Measurements from ENCODE around the gene MDH1B.
"Not testable (repeated sequence)": the region's sequence is repeated elsewhere in the genome, so short reads cannot be mapped to it uniquely, and the experiment has no call there.

The MDH1B gene

GRCh38 chr2:206765242-206766056, at the start of gene MDH1B, which contains the start of gene FASTKD2:
Gene MDH1B, minus strand, starts transcription at chr2:206765328. Its CDS starts 57 bp downstream, at chr2:206765271.
Gene FASTKD2, plus strand, starts transcription at chr2:206765606. Its CDS starts 1,088 bp downstream, at chr2:206766694.
- peak; percentile 93 for DNase-seq (ENCODE audit: low read depth, low spot score)

DNA sequence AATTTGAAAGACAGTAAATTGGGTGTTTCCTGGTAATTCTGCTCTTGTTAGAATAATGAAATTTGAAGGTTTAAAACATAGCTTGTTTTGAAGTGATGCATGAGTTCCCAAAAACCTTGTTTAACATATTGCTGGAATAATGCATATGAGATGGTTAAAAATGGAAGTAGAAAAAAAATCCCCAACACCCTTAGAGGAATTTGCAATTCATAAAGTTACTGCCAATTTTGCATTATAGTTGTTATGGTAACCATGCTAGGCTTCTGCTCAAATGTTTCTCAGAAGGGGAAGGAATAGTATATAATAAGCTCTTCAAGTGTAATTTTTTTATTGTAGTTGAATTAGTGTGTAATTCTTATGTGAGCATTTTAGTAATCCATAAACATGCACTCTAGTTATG, 49.4 kb upstream of the MDH1B start:
- DNase-seq (ENCODE audit: low read depth, low spot score), result no peak

GRCh38 chr2:206812471-206812870, 47.3 kb upstream of the MDH1B start:
- DNase-seq (ENCODE audit: low read depth, low spot score), result peak; percentile 30

DNA sequence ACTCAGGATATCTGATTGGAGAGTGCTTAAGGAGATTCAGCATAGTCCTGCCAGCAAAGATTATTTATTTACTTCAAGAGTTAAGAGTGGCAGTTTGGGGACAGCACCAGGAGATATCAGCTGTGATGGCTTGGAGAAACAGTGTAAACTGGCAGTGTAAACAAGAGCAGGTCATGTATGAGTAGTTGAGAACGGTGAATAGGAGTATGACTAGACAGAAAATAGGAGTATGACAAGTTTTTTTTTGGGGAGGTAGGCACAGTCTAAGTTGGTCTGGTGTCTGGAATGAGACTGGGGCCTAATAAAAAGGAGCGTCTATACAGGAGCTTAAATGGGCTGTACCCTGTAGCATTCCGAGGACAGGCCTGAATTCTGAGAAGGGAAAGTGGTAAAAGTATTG, 42.5 kb upstream of the MDH1B start:
- DNase-seq (ENCODE audit: low read depth, low spot score), result not testable (repeated sequence)

DNA sequence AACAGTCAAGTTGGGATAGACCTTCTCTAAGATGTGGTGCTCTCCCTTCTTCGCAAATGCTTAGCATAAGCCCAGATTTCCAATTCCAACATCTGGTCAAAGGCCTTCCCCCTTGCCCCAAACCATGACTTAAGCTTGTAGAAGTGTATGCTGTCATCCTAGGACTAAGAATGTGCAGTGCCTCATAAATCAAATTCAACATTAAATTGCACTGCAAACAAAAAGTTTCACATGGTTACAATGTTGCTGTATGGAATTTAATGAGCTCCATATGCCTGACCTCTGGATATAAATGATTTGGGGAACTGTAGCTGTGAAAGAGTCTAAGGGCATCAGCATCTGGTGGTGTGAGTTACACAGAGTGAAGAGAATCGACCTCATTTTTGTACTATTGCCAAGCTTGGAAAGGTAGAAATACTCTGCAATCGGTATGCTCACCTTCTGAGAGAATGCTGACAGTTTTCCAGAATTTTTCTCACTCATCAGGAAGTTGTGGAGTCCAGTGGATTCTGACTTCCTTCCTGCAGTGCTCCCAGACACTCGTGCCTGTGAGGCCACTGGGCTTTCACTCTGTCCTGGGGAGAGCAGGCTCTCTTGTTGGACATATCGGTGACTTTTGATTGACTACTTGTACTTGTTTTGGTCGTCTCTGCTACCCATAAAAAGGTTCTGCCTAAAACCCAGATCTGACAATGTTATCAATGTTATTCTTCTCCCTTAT, 40.9 kb upstream of the MDH1B start:
- no peak for DNase-seq (ENCODE audit: low read depth, low spot score)

GRCh38 chr2:206804326-206804725, 39.2 kb upstream of the MDH1B start:
- no peak for DNase-seq (ENCODE audit: low read depth, low spot score)

GRCh38 chr2:206802654-206803514, 37.8 kb upstream of the MDH1B start:
- no peak for DNase-seq (ENCODE audit: low read depth, low spot score)

DNA sequence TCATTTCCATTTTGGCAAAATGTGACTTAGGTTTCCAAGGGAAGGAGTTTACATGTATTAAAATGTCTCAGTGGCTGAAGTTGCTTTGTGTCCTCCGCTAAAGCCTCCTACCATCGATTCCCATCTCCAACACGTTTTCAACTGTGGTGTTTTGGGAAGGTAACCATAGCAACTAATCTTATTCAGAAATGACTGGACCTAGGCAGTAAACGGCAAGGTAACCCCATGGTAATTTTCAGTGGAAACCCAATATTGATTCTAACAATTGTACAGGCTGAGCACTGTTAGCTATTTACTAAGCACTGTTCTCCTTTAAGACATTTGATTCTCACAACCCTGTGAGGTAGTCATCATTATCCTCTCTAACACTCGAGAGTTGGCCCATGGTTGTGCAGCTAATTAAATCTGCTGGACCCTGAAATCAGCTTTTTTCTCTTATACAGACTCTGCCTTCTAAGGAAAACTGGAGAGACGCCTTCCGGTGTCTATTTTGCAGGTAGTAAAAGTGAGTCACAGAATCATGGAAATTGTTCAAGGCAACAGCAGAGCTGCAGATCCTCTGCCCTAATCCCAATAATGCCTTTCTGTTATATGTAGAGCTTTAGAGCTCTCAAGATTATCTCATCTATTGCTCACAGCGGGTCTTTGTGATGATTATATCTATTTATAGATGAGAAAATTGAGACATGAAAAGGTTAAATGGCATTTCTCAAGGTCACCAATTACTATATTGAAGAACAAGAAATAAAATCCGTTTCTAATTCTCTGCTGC, 36.5 kb upstream of the MDH1B start:
- no peak for DNase-seq (ENCODE audit: low read depth, low spot score)

DNA sequence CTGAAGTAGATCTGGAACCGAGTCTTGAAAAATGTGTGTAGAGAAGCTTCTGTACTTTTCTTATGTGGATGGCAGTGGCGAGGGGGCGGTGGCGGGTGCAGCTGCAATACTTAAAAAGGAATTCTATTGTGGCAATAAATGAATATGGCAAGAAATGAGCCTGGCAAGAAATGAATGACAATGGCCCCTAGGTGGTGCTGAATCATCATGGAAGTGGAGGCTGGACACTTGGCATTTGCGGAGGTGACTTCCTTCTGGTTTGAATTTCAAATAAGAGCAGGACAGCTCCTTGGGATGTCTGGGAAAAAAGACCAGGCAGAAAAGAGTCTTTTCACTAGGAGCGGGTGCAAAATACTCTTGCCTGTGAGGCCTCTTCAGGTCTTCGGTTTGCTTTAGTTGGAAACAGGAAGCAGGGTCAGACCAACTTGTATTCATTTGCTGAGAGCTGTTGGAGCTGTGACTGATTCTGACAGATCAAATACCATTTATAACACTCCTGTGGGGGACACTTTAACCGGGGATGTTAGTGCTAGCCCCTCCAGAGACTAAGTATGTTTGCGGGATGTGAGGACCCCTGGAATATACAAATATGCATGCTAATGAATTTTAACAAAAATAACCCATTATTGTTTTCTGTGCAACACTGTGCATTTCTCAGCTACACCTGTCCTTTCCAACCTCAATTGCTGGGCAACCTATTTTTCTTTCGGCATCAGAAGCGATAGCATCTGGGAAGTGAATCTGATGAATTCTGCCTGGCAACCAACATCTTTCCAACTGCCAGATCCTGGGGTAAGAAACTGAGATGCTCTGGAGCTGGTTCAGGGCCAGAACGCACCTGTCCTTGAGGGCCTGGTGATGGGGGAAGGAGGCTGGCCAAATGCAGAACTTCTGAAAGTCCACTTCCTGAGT, 35.6 kb upstream of the MDH1B start:
- DNase-seq (ENCODE audit: low read depth, low spot score), result peak; percentile 71

- no peak for DNase-seq (ENCODE audit: low read depth, low spot score)
Observed at GRCh38 chr2:206799083-206799482, 34.0 kb upstream of the MDH1B start.

DNA sequence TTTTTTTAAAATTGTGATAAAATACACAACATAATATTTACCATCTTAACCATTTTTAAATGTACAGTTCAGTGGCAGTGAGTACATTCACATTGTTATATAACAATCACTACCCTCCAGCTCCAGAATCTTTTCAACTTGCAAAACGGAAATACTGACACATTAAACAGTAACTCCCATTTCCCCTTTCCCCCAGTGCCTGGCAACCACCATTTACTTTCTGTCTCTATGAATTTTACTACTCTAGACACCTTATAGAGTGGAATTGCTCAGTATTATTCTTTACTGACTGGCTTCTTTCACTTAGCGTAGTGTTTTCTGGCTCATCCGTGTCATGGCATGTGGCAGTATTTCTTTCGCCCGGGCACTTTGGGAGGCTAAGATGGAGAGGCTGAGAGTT, 32.9 kb upstream of the MDH1B start:
- no peak for DNase-seq (ENCODE audit: low read depth, low spot score)

DNA sequence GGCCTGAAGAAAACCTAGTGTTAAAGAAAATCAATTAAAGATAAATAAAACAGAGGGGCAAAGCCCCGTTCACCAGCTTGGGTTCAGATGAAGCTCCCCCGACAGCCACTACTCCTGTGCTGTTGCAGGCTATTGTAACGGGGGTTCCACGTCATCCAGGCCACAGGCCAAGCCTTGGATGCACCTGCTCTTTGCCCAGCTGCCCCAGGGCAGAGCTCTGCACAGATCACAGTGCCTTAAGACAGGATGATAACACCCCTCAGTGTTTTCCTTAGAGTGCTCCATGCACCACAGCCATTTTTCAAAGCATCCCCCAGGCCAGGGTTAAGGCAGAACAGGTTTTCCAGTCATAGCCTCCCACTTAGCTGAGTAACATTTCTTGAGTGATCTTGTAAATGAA, 32.2 kb upstream of the MDH1B start:
- peak; percentile 45 for DNase-seq (ENCODE audit: low read depth, low spot score)

DNA sequence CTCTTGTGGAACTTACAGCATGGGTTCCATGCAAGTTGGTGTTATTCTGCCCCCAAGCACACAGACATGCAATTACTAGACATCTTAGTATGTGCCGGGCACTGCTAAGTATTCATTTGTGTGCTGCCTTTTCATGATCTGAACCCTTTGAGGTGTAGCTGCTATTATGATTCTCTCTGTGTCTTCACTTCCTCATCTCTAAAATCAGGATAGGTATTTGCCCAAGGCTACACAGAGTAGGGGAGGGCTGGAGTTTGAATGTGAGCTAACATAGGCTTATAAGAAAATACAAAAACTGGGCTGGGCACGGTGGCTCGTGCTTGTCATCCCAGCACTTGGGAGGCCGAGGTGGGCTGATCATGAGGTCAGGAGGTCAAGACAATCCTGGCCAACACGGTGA, 27.5 kb upstream of the MDH1B start:
- no peak for DNase-seq (ENCODE audit: low read depth, low spot score)

DNA sequence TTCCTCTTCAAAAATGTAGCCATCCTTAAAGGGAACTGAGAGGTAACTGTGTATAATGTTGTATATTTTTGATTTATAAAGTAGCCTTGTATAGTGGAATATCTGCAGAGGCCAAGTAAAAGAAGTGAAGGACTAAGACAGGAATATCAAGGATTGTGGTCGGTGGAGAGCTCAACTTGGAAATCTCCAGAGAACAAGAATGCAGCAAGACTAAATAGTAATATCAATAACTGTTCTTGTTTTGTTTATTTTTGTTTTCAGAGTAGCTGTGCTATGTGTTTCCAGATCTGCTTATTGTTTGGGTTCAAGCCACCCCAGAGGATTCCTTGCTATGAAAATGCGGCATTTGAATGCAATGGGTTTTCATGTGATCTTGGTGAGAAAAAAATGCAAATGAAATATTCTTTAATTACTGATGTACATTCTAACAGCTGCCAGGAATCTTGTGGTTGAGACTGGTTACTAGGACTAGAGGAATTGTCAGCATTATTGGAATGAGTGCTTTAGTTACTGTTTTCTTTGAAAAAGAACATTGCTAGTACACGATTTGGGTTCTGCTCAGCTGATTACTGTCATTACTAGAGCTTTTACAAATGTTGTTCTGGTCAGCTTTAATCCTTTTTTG, 25.3 kb upstream of the MDH1B start:
- no peak for DNase-seq (ENCODE audit: low read depth, low spot score)

DNA sequence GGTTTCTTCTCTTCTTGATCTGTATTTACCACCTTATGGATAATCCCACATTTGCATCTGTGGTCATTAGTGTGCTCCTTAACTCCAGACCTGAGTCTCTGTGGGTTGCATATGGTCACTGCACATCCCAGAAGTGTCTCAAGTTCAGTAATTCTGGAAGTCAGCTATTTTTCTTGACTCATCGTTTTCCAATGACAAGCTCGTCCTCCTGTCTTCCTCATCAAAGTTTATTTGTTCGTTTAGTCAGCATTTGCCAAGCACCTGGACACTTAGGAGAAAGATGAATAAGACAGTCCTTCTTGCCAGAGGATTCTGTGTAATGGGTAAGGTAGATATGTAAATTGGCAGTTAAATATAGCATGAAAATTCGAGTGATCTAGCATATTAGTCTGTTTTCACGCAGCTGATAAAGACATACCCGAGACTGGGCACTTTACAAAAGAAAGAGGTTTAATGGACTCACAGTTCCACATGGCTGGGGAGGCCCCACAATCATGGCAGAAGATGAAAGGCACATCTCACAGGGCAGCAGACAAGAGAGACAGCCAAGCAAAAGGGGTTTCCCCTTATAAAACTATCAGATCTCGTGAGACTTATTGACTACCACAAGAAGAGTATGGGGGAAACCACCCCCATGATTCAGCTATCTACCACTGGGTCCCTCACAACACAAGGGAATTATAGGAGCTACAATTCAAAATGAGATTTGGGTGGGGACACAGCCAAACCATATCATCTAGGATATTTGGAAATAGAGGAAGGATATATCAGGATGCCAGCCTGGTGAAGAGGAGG, 19.6 kb upstream of the MDH1B start:
- no peak for DNase-seq (ENCODE audit: low read depth, low spot score)

DNA sequence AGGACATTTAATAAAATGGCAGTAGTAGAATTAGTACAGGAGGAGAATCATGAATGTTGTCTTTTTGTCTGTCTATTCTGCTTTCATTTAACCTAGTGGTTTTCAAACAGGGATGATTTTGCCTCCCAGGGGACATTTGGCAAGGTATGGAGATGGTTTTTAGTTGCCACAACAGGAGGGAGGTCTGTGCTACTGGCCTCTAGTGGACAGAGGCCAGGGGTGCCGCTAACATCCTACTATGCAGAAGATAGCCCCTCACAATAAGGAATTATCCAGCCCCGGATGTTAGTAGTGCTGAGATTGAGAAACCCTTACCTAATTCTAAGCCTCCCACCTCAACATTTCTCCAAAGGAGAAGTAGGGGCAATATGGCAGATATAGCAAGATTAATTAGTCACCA, 18.6 kb upstream of the MDH1B start:
- DNase-seq (ENCODE audit: low read depth, low spot score), result no peak

GRCh38 chr2:206780671-206781070, 15.5 kb upstream of the MDH1B start:
- DNase-seq (ENCODE audit: low read depth, low spot score), result no peak

- DNase-seq (ENCODE audit: low read depth, low spot score), result no peak
Observed at GRCh38 chr2:206776432-206776831, 11.3 kb upstream of the MDH1B start.

GRCh38 chr2:206774871-206775270, 9.7 kb upstream of the MDH1B start:
- no peak for DNase-seq (ENCODE audit: low read depth, low spot score)

All from ELF-1 (cell line).